HCT116 (cell line): ENCODE data around the gene COA7. TPM values are rescaled to one million over a fixed set of nuclear protein-coding genes. Genes with fewer than 3 reads are reported as not detected.

Source experiments
- ATAC-seq: fragments of 200-7000 bp; cut with Tn5 transposase; 2 replicates; pipeline ENCODE4 v1.9.1; 2020; ENCODE audit warnings: mild to moderate bottlenecking, moderate library complexity
- BruUV-seq: library from RNA; stranded (reverse); fragments of 400-500 nt; replicated peaks from 2 replicates; lab custom pipeline; 2021; lab: Mats Ljungman, UMichigan
- CTCF ChIA-PET: fragments of 300-600 bp; sonication (Branson Sonifier 250); formaldehyde crosslinking; loops from one replicate; lab custom pipeline; 2021; ENCODE audit warnings: antibody characterized with exemption; lab: Charles Lee
- POLR2A ChIA-PET: fragments of 300-600, 350-600 bp; sonication (Branson Sonifier 250); formaldehyde crosslinking; loops from one replicate; lab custom pipeline; 2021; ENCODE audit warnings: antibody characterized with exemption; lab: Charles Lee
- RAD21 ChIA-PET, 2 experiments: fragments of 300-600 bp; sonication (Branson Sonifier 250); formaldehyde crosslinking; loops; one replicate each; lab custom pipeline; 2023; ENCODE audit warnings: low total read pairs in 2 of 2; ENCODE audit not compliant: uncharacterized antibody in 2 of 2, unreplicated experiment in 2 of 2, low non-redundant PET in 1 of 2; lab: Charles Lee
- DNase-seq: peaks from one replicate; pipeline ENCODE4 v3.0.0-alpha.2; 2010; ENCODE audit warnings: low read depth, low spot score
- H2AFZ ChIP-seq: fragments of 200-600 bp; shearing (Covaris generic), sonication (generic); 2 replicates; pipeline ENCODE4 v1.6.1; 2017; ENCODE audit warnings: low read depth, mixed run types, mixed read lengths, antibody characterized with exemption, low read length; ENCODE audit not compliant: poor library complexity, severe bottlenecking
- H3K27ac ChIP-seq: 2 replicates; pipeline ENCODE4 v1.5.1; 2012; ENCODE audit warnings: low read depth, low read length
- H3K27me3 ChIP-seq: fragments of 200-600 bp; sonication (generic); 2 replicates; pipeline ENCODE4 v1.6.1; 2016; ENCODE audit warnings: mixed run types, low read length, mixed read lengths; ENCODE audit not compliant: insufficient read depth
- H3K36me3 ChIP-seq, 2 experiments: fragments of 200-500 bp in 1 of 2; fragments of 200-600 bp in 1 of 2; sonication (Bioruptor generic) in 1 of 2; sonication (generic) in 1 of 2; 2 replicates each; pipeline versions ENCODE4 v1.5.1 to v1.6.1; 2014 to 2016; ENCODE audit warnings: low read length in 2 of 2, inconsistent platforms in 1 of 2, mixed read lengths in 1 of 2, mixed run types in 1 of 2; ENCODE audit not compliant: insufficient read depth in 2 of 2, control insufficient read depth in 1 of 2
- H3K4me1 ChIP-seq, 2 experiments: fragments of 200-600 bp in 1 of 2; sonication (generic) in 1 of 2; 2 replicates each; pipeline versions ENCODE4 v1.5.1 to v1.6.1; 2012 to 2017; ENCODE audit warnings: low read length in 2 of 2, inconsistent platforms in 1 of 2, mild to moderate bottlenecking in 1 of 2, mixed read lengths in 1 of 2, mixed run types in 1 of 2, moderate library complexity in 1 of 2; ENCODE audit not compliant: insufficient read depth in 2 of 2, control insufficient read depth in 1 of 2
- H3K4me2 ChIP-seq: fragments of 200-600 bp; sonication (generic); 2 replicates; pipeline ENCODE4 v1.6.1; 2017; ENCODE audit warnings: mixed run types, low read length, mixed read lengths
- H3K4me3 ChIP-seq, 2 experiments: fragments of 200-600 bp in 1 of 2; sonication (generic) in 1 of 2; replicated peaks in 1 of 2; 2 replicates each; pipeline ENCODE4 v1.5.1; 2011 to 2016; ENCODE audit warnings: low read length in 2 of 2, control low read depth in 1 of 2, low read depth in 1 of 2, mild to moderate bottlenecking in 1 of 2, mixed read lengths in 1 of 2, mixed run types in 1 of 2
- H3K79me2 ChIP-seq: fragments of 200-600 bp; sonication (generic); 2 replicates; pipeline ENCODE4 v1.6.1; 2017; ENCODE audit warnings: mild to moderate bottlenecking, mixed run types, low read length, moderate library complexity, mixed read lengths; ENCODE audit not compliant: insufficient read depth
- H3K9ac ChIP-seq: fragments of 200-600 bp; sonication (generic); 2 replicates; pipeline ENCODE4 v1.6.1; 2016; ENCODE audit warnings: low read length, mixed read lengths
- H3K9me2 ChIP-seq: fragments of 200-600 bp; sonication (generic), shearing (Covaris generic); 2 replicates; pipeline ENCODE4 v1.6.1; 2017; ENCODE audit warnings: mixed run types, mild to moderate bottlenecking, moderate library complexity; ENCODE audit not compliant: insufficient read depth
- H3K9me3 ChIP-seq, 2 experiments: fragments of 200-500 bp in 1 of 2; fragments of 200-600 bp in 1 of 2; sonication (Bioruptor generic) in 1 of 2; sonication (generic) in 1 of 2; 2 replicates each; pipeline ENCODE4 v1.6.1; 2014 to 2017; ENCODE audit warnings: low read length in 2 of 2, mixed read lengths in 2 of 2, inconsistent platforms in 1 of 2, low read depth in 1 of 2, mild to moderate bottlenecking in 1 of 2, mixed run types in 1 of 2, moderate library complexity in 1 of 2; ENCODE audit not compliant: control insufficient read depth in 1 of 2, insufficient read depth in 1 of 2
- H4K20me1 ChIP-seq: fragments of 200-600 bp; sonication (generic), shearing (Covaris generic); 2 replicates; pipeline ENCODE4 v1.6.1; 2017; ENCODE audit warnings: mixed run types, mild to moderate bottlenecking, moderate library complexity; ENCODE audit not compliant: insufficient read depth
- ATF3 ChIP-seq: IDR thresholded peaks from 2 replicates; pipeline ENCODE4 v1.6.1; 2012
- CEBPB ChIP-seq: IDR thresholded peaks from 2 replicates; pipeline ENCODE4 v1.6.1; 2012; ENCODE audit warnings: low read depth
- CTCF ChIP-seq, 3 experiments: fragments of 200-600 bp in 1 of 3; sonication (generic) in 1 of 3; IDR thresholded peaks in 2 of 3; conservative IDR thresholded peaks in 1 of 3; 2 replicates each; pipeline ENCODE4 v1.5.1; 2012 to 2017; ENCODE audit warnings: low read depth in 2 of 3, low read length in 2 of 3, antibody characterized with exemption in 1 of 3, borderline replicate concordance in 1 of 3, control low read depth in 1 of 3, mild to moderate bottlenecking in 1 of 3, mixed read lengths in 1 of 3, mixed run types in 1 of 3, moderate library complexity in 1 of 3; ENCODE audit not compliant: insufficient read depth in 1 of 3
- EGR1 ChIP-seq: IDR thresholded peaks from 2 replicates; pipeline ENCODE4 v1.6.1; 2012; ENCODE audit warnings: low read depth
- EZH2phosphoT487 ChIP-seq: fragments of 200-600 bp; IDR thresholded peaks from 2 replicates; pipeline ENCODE4 v1.6.1; 2018; ENCODE audit warnings: antibody characterized with exemption, borderline replicate concordance
- FOSL1 ChIP-seq: IDR thresholded peaks from 2 replicates; pipeline ENCODE4 v1.6.1; 2012; ENCODE audit warnings: low read depth
- POLR2A ChIP-seq: IDR thresholded peaks from 2 replicates; pipeline ENCODE4 v1.7.0; 2011; ENCODE audit warnings: borderline replicate concordance; ENCODE audit not compliant: insufficient read depth, insufficient read length; ENCODE audit errors: extremely low read depth
- RAD21 ChIP-seq: IDR thresholded peaks from 2 replicates; pipeline ENCODE4 v1.6.1; 2012; ENCODE audit warnings: low read depth, mild to moderate bottlenecking
- SIN3A ChIP-seq: IDR thresholded peaks from 2 replicates; pipeline ENCODE4 v1.6.1; 2012; ENCODE audit warnings: low read depth
- SRF ChIP-seq: IDR thresholded peaks from 2 replicates; pipeline ENCODE4 v1.6.1; 2012; ENCODE audit warnings: low read depth
- TCF7L2 ChIP-seq: IDR thresholded peaks from 2 replicates; pipeline ENCODE4 v1.7.0; 2011; ENCODE audit warnings: borderline replicate concordance, inconsistent platforms; ENCODE audit not compliant: insufficient read depth, insufficient read length; ENCODE audit errors: extremely low read depth
- ZFX ChIP-seq: fragments of 450-650 bp; IDR thresholded peaks from 2 replicates; pipeline ENCODE4 v1.6.1; 2017
- intact Hi-C: fragments of 100-400 bp; cut with micrococcal nuclease; formaldehyde crosslinking; loops from 2 replicates; pipeline ENCODE4 v1.10.0; 2022
- total RNA-seq: library from RNA; stranded (reverse); gene quantifications from one replicate; pipeline ENCODE4 v1.2.1, GENCODE V29; 2021; ENCODE audit not compliant: unreplicated experiment

The COA7 gene
- total RNA-seq, 1 experiment from 2014 or later: 43.6 TPM

GRCh38 chr1:52680353-52680752 is 17.8 kb downstream of the COA7 start:
- RAD21 ChIA-PET: no interaction called here
- intact Hi-C loops: no loop called here
- Histone ChIP-seq H3K9me2 (no peaks in the 10 kb centered on the region), H3K27me3 (no peaks in the 10 kb centered on the region), H3K36me3 (peaks cover 5 to 7% of the 10 kb centered on the region in 2 experiments; a peak in 3 of 4 replicates), H3K4me3 (no peak overlapping the region), H4K20me1 (0 out of 2 replicates have a peak, but pooled peaks cover 3% of the 10 kb centered on the region), H3K4me1 (no peaks in the 10 kb centered on the region), H3K79me2 (no peaks in the 10 kb centered on the region), H3K9ac (no peak overlapping the region), H3K9me3 (no peaks in the 10 kb centered on the region), H3K4me2 (no peak overlapping the region), H3K27ac (no peak overlapping the region), H2AFZ (no peak overlapping the region)
- no TSS peak for BruUV-seq
- no peak for ATAC-seq
- CTCF ChIA-PET: no interaction called here
- DNase-seq: no peak
- POLR2A ChIA-PET: no interaction called here
- TF ChIP-seq SIN3A: no peak

- Histone ChIP-seq H3K9me3 (no peaks in the 10 kb centered on the region), H3K27me3 (no peaks in the 10 kb centered on the region), H3K4me2 (no peak overlapping the region), H3K9ac (no peak overlapping the region), H3K4me3 (no peak overlapping the region), H2AFZ (no peak overlapping the region), H3K79me2 (no peaks in the 10 kb centered on the region), H3K4me1 (peaks cover 3 to 7% of the 10 kb centered on the region in 2 experiments; a peak in 3 of 4 replicates), H4K20me1 (no peaks in the 10 kb centered on the region), H3K36me3 (no peaks in the 10 kb centered on the region), H3K9me2 (no peaks in the 10 kb centered on the region), H3K27ac (no peak overlapping the region)
- no TSS peak for BruUV-seq
- POLR2A ChIA-PET: no interaction called here
- CTCF ChIA-PET: no interaction called here
- RAD21 ChIA-PET: no interaction called here
- no peak for DNase-seq
- intact Hi-C loops: no loop called here
- TF ChIP-seq EZH2phosphoT487 (no peak), TCF7L2 (no peak), CEBPB (no peak), CTCF (IDR thresholded peaks at IDR 0.05 in 2 of 3, conservative IDR thresholded peaks at IDR 0.05 in 1 of 3; ENCODE audit: borderline replicate concordance in 1 of 3, insufficient read depth in 1 of 3, low read depth in 2 of 3, low read length in 2 of 3) (no peak), ZFX (no peak), EGR1 (no peak), POLR2A (no peak), SRF (no peak), FOSL1 (no peak), ATF3 (no peak), RAD21 (no peak)
- ATAC-seq: no peak
Observed at GRCh38 chr1:52679498-52679897, 18.6 kb downstream of the COA7 start.
